ENCODE measurements around the gene SERTAD3. TPM values are rescaled to one million over a fixed set of nuclear protein-coding genes. Genes with fewer than 3 reads are reported as not detected.
A peak's percentile ranks its signal among the peaks of the same experiment; 100 is the strongest.

Gene SERTAD3
- total RNA-seq, 1 experiment from 2014 or later, result 51.9 TPM

DNA sequence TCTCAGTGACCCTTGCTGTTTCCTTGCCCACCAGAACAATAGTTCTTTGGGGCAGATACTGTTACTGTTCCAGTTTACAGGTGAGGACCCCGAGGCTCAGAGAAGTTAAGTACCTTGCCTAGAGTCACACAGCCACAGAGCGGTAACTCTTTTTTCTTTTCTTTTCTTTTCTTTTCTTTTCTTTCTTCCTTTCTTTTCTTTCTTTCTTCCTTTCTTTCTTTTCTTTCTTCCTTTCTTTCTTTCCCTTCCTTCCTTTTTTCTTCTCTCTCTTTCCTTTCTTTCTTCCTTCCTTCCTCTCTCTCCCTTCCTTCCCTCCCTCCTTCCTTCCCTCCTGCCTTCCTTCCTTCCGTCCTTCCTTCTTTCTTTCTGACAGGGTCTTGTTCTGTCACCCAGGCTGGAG lies 26.1 kb downstream of the SERTAD3 start:
- intact Hi-C loops (cut with micrococcal nuclease; ENCODE audit: unreplicated experiment), result no loop called here
- H3K27me3 Mint-ChIP-seq (ENCODE audit: unreplicated experiment), result no peaks in the 10 kb centered on the region
- TF ChIP-seq, protein P1, sequence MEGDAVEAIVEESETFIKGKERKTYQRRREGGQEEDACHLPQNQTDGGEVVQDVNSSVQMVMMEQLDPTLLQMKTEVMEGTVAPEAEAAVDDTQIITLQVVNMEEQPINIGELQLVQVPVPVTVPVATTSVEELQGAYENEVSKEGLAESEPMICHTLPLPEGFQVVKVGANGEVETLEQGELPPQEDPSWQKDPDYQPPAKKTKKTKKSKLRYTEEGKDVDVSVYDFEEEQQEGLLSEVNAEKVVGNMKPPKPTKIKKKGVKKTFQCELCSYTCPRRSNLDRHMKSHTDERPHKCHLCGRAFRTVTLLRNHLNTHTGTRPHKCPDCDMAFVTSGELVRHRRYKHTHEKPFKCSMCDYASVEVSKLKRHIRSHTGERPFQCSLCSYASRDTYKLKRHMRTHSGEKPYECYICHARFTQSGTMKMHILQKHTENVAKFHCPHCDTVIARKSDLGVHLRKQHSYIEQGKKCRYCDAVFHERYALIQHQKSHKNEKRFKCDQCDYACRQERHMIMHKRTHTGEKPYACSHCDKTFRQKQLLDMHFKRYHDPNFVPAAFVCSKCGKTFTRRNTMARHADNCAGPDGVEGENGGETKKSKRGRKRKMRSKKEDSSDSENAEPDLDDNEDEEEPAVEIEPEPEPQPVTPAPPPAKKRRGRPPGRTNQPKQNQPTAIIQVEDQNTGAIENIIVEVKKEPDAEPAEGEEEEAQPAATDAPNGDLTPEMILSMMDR (IDR thresholded peaks at IDR 0.05; ENCODE audit: unreplicated experiment), result no peak
- no peaks in the 10 kb centered on the region for H3K9me3 Mint-ChIP-seq (ENCODE audit: low read depth, unreplicated experiment)
- peaks cover 44% of the 10 kb centered on the region for H3K4me1 Mint-ChIP-seq (ENCODE audit: low read depth, unreplicated experiment)
- no peak for DNase-seq
- H3K36me3 Mint-ChIP-seq (ENCODE audit: insufficient read depth, unreplicated experiment), result peaks cover 31% of the 10 kb centered on the region
- H3K4me3 Mint-ChIP-seq (ENCODE audit: low read depth, unreplicated experiment), result no peak overlapping the region
- no peak overlapping the region for H3K27ac Mint-ChIP-seq (ENCODE audit: unreplicated experiment)
- BruUV-seq (replicated peaks), result no TSS peak
- CTCF ChIA-PET, result no interaction called here

DNA sequence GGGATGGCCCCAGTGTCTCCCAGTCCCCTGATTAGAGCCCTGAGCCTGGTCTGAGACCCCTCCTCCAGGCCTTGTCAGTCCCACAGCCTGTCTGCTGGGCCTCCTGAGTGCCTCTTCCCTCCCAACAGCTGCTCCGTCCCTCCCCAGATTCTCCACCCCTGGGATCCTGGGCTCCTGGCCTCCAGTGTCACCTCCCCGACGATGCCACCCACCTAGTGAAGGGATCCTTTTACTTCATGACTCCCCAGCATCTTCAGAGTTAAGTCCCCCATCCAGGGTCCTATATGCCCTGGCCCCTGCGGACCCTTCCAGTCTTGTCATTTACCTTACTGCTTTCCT lies 26.5 kb downstream of the SERTAD3 start:
- intact Hi-C loops (cut with micrococcal nuclease; ENCODE audit: unreplicated experiment), result no loop called here
- Mint-ChIP-seq H3K9me3 (ENCODE audit: low read depth, unreplicated experiment) (no peaks in the 10 kb centered on the region), H3K27ac (ENCODE audit: unreplicated experiment) (no peak overlapping the region), H3K36me3 (ENCODE audit: insufficient read depth, unreplicated experiment) (peaks cover 31% of the 10 kb centered on the region), H3K27me3 (ENCODE audit: unreplicated experiment) (no peaks in the 10 kb centered on the region), H3K4me3 (ENCODE audit: low read depth, unreplicated experiment) (no peak overlapping the region), H3K4me1 (ENCODE audit: low read depth, unreplicated experiment) (peaks cover 44% of the 10 kb centered on the region)
- BruUV-seq (replicated peaks), result no TSS peak
- CTCF ChIA-PET, result interaction anchor here (0.5 kb wide), 1 partner anchor 15 kb away, joined by 4 read pairs; no protein-coding TSS in a partner anchor
- TF ChIP-seq, protein P1 (IDR thresholded peaks at IDR 0.05; ENCODE audit: unreplicated experiment), result no peak
- no peak for DNase-seq

DNA sequence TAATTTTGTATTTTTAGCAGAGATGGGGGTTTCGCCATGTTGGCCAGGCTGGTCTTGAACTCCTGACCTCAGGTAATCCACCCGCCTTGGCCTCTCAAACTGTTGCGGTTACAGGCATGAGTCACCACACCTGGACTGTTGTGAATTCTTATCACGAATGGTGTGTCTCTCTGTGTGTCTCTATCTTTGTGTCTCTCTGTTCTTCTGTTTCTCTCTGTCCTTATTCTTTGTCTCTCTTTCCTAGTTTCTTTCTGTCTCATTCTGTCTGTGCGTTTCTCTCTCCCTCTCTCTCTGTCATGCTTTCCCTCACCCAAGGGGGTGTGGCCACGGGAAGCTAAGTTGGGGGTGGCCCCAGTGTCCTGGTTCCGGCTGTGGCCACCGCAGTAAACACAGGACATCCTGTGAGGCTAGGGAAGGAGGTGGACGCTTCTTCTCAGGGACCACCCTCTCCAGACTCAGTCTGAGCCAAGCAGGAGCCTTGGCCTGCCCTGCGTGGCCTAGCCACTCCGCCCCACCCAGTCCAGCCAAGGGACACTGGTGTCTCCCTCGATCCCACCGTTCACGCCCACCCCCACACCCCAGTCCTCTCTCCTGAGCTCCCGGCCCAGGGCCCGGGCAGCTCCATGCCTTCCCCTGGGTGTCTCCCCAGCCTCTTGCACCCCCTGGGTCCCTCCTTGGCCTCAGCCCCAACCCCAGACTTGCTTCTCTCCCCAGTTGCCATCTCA lies 27.1 kb downstream of the SERTAD3 start:
- intact Hi-C loops (cut with micrococcal nuclease; ENCODE audit: unreplicated experiment), result no loop called here
- H3K27me3 Mint-ChIP-seq (ENCODE audit: unreplicated experiment), result no peaks in the 10 kb centered on the region
- peaks cover 26% of the 10 kb centered on the region for H3K36me3 Mint-ChIP-seq (ENCODE audit: insufficient read depth, unreplicated experiment)
- peak overlapping the region; percentile 40 for H3K27ac Mint-ChIP-seq (ENCODE audit: unreplicated experiment)
- peak; percentile 61 for DNase-seq
- BruUV-seq (replicated peaks), result no TSS peak
- TF ChIP-seq, protein P1 (IDR thresholded peaks at IDR 0.05; ENCODE audit: unreplicated experiment), result no peak
- H3K9me3 Mint-ChIP-seq (ENCODE audit: low read depth, unreplicated experiment), result no peaks in the 10 kb centered on the region
- H3K4me1 Mint-ChIP-seq (ENCODE audit: low read depth, unreplicated experiment), result peaks cover 45% of the 10 kb centered on the region
- peak overlapping the region; percentile 6 for H3K4me3 Mint-ChIP-seq (ENCODE audit: low read depth, unreplicated experiment)
- CTCF ChIA-PET, result interaction anchor here (0.5 kb wide), 1 partner anchor 14 kb away, joined by 4 read pairs; no protein-coding TSS in a partner anchor

DNA sequence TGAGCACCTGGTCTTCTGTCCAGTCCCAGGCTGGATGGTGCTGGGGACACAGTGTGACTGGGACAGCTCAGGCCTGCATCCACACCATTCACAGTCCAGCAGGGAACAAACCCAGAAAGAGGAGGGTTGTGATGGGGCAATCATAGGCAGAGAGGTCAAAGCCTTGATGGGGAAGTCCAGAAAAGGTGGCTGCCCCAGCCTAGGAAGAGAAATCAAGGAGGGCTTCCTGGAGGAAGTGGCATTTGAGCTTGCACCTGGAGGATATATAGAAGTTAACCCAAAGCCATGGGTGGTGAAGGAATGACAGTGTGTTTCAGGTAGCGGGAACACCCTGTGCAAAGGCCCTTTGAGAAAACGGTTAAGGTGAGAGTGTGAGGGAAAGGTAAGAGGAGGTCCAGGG lies 28.4 kb downstream of the SERTAD3 start:
- H3K4me3 Mint-ChIP-seq (ENCODE audit: low read depth, unreplicated experiment), result no peak overlapping the region
- peaks cover 13% of the 10 kb centered on the region for H3K36me3 Mint-ChIP-seq (ENCODE audit: insufficient read depth, unreplicated experiment)
- intact Hi-C loops (cut with micrococcal nuclease; ENCODE audit: unreplicated experiment), result no loop called here
- peaks cover 52% of the 10 kb centered on the region for H3K4me1 Mint-ChIP-seq (ENCODE audit: low read depth, unreplicated experiment)
- CTCF ChIA-PET, result no interaction called here
- BruUV-seq (replicated peaks), result no TSS peak
- TF ChIP-seq, protein P1 (IDR thresholded peaks at IDR 0.05; ENCODE audit: unreplicated experiment), result no peak
- no peaks in the 10 kb centered on the region for H3K9me3 Mint-ChIP-seq (ENCODE audit: low read depth, unreplicated experiment)
- no peak for DNase-seq
- no peaks in the 10 kb centered on the region for H3K27me3 Mint-ChIP-seq (ENCODE audit: unreplicated experiment)
- no peak overlapping the region for H3K27ac Mint-ChIP-seq (ENCODE audit: unreplicated experiment)
